Measurements from ENCODE around the gene TRMT61A.
"Not testable (repeated sequence)": the region's sequence is repeated elsewhere in the genome, so short reads cannot be mapped to it uniquely, and the experiment has no call there.

TRMT61A gene

DNA sequence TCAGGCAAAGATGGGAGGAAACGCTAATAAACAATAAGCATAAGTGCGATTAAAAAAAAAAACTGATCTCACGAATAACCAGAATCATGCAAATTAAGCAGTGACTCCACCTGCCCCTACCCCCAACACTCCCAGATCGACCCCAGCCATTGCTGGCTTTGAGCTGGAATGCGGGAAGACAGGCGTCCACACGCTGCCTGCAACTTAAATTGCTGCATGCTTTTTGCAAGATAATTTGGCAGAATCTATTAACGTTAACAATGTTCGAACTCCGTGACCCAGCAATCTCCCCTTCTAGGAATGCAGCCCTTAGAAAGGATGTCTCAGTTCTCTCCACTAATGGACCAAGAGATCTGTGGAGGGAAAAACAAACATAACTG, 5.4 kb upstream of the TRMT61A start:
- DNase-seq (ENCODE audit: low read depth), result no peak

DNA sequence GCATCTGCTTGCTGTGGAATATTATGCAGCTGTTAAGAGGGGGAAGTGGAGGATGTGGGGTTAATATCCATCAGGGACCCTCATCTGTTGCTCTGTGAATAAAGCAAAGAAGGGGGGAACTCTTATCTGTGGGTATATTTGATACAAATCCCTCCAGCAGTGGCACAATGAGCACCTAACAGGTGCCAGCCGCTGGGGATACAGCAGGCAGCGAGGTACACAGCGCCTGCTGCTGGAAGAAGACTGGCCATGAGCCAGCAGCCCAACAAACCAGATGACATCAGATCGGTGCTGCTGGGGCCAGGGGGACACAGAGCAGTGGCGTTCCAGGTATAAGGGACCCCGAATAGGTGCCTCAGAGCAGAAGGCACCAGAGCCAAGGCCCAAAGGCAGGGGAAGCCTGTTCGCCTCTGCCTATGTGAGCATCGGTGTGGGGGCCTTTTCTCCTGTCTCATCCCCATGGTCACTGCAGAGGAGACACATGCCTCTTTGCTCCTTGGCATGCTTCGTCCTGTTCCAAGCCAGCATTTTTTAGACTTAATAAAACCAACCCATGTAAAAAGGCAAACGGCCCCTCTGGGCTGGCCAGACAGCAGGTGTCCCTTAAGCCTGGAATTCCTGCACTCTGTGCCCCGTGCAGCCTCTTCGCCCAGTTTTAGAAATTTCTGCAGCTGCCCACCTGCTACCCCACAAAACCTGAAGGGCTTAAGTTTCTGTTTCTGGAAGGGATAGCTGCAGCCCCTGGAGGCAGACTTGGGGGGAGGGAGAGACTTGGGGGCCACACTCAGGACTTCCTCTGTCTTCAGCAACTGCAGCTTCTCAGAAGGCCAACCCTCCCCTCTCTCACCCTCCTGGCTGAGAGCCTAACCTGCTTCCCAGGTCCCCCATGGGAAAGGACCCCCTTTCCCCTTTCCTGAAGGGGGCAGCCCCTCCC, 4.7 kb upstream of the TRMT61A start:
- no peak for DNase-seq (ENCODE audit: low read depth)

DNA sequence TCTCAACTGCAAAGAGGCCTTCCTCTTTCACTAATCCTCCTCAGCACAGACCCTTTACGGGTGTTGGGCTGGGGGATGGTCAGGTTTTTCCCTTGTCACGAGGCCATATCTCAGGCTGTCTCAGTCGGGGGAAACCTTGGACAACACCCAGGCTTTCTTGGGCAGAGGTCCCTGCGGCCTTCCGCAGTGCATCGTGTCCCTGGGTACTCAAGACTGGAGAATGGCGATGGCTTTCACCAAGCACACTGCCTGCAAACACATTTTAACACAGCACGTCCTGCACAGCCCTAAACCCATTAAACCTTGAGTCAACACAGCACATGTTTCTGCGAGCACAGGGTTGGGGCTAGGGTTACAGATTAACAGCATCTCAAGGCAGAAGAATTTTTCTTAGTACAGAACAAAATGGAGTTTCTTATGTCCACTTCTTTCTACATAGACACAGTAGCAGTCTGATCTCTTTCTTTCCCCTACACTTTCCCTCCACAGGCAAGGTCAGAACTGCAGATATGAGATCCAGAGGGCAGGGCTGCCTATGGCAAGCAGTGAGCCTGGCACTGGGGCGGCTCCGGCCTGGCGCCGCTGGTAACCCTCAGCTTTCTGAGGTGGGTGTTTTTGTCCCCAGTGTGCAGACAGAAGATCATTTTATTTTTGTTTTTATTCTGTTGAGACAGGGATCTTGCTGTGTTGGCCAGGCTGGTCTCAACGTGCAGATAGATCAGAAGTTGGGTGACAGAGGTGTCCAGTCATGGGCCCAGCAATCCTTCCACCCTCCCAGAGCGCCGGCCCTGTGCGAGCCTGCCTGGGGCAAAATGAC, 3.4 kb upstream of the TRMT61A start:
- DNase-seq (ENCODE audit: low read depth), result not testable (repeated sequence)

DNA sequence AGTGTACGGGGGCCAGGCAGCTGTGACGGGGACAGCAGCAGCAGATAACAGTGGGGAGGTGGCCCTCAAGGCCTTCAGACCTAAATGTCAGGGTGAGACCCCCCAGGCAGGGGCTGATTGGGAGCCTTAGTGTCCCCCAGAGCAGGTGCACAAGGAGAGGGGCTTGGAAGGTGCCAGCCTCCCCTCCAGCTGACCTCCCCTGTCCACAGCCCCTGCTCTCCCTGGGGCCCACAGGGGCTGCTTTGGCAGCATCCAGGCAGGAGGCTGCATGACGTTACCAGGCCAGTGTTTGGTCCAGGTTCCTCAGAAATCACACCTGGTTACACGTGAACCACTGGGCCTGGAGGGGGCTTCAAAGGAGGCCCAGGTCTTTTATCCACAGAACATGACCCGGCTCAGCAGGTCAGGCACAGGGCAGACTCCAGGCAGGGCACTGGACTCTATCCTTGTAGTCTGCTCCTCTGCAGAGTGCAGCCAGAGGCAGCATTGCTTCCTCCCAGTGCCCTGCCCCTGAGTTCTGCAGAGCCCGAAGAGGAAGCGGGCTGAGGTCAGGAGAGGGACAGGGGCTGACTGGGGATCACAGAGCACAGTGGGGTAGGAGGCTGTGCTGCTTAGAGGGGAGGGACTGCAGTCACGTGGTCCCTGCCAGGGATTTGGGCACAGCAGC, 2.6 kb upstream of the TRMT61A start:
- no peak for DNase-seq (ENCODE audit: low read depth)

DNA sequence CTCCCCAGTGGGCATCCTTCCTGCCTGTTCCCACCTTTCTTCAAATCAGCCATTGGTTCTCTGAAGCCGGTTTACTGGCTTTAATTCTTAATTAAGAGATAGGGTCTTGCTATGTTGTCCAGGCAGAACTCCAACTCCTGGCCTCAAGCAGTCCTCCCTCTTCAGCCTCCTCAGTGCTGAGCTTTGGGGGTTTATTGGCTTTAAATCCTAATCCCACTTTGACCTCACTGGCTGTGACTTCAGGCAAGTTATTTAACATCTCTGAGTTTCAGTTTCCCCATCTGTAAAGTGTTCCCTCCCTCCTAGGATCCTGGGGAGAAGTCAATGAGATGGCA, 2.1 kb upstream of the TRMT61A start:
- DNase-seq (ENCODE audit: low read depth), result no peak

DNA sequence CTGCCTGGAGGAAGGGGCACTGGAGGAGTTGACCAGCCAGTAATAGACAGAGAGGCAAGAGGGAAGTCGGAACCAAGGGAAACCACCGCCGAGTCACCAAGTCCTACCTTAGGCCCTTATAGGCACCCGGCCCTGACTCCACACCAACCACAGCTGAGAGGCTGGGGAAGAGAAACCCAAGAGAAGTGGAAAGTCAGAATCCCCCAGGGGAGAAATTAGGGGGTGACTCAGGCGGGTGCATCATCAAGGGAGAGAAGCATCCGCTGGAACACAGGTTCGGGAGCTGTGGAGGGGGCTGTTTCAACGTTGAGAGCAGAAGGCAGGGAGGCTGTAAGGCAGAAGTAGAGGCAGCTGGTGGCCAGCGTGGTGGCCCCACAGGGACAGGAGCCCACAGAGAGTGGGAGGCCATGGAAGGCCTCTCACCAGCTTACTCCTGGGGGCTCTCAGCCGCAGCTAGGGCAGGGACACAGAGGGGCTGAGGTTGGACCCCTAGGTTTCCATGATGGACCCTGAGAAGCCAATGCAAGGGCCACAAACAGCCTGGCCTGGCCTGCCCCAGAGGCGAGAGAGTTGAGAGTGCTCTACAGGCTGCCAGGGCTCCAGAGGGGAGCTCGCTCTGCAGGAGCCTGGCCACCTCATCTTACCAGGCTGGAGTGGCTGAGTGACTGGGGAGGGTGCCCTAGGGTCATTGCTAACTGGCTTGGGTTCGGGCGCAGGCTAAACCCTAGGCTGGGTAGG, 1.4 kb upstream of the TRMT61A start:
- DNase-seq (ENCODE audit: low read depth), result no peak

DNA sequence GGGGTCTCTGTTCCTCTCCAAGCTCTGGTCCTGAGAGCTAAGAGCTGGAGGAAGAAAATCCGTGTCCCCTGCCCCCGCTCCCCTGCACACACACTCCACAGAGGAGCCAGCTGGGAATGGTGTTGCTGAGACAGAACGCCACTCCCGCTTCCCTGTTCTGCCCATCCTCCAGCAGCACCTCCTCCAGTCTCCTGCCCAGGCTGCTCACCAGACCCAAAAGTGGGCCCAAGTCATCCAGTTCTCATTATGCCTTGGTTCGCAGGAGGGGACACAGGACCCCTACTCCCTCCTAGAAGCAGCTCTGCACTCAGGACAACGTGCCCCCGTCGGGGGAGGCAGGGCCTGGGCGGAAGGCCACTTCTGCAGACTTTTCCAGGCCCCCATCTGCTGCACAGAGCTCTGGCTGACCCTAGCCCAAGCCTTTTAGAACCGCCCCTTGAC, 830 bp upstream of the TRMT61A start:
- DNase-seq (ENCODE audit: low read depth), result no peak

DNA sequence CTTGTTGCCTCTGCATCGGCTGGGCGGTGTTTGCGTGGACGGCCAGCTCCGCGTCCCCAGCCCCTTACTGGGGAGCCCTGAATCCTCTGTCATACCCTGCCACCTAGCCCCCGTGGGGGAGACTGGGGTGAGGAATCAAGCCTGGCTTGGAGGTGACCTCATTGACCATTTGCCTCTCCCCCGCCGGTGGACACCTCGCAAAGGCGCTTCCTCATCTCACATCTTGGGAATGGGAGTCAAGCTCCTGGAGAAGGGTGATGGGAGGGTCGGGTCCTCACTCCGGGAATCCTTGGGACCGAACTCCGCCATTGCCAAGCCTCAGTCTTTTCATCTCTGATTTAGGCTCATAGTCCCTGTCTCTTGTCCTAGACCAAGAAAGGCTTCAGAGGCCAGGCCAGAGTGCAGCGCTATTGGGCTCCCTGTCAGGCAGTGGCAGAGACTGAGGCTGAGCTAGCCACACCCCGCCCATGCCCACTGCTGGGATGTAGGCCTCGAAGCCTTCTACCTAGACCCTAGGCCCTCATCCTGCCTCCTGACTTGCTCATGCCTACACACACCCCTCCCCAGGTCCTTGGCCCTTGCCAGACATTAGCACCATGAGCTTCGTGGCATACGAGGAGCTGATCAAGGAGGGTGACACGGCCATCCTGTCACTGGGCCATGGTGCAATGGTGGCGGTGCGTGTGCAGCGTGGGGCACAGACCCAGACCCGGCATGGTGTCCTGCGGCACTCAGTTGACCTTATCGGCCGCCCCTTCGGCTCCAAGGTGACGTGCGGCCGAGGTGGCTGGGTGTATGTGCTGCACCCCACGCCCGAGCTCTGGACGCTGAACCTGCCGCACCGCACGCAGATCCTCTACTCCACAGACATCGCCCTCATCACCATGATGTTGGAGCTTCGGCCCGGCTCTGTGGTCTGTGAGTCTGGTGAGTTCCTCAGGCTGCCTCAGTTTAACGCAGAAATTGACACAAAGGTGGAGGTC, 678 bp downstream of the TRMT61A start:
- no peak for DNase-seq (ENCODE audit: low read depth)

DNA sequence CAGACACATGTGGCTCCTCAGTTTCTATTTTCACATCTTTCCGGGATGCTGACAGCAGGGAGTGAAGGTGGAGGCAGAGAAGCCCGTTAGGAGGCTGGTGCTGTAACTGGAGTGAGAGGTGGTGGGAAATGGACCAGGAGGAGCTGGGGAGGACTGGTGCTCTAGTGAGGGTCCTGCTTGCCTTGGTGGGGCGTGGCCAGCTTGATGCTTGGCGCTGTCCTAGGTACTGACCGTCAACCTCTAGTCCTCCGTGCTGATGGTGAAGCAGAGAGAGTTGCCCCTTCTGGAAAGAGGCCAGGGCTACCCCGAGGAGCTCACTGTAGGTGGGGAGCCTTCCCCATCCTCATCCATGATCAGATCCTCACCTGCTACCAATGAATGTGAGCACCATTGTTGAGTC, 1.4 kb downstream of the TRMT61A start:
- no peak for DNase-seq (ENCODE audit: low read depth)

DNA sequence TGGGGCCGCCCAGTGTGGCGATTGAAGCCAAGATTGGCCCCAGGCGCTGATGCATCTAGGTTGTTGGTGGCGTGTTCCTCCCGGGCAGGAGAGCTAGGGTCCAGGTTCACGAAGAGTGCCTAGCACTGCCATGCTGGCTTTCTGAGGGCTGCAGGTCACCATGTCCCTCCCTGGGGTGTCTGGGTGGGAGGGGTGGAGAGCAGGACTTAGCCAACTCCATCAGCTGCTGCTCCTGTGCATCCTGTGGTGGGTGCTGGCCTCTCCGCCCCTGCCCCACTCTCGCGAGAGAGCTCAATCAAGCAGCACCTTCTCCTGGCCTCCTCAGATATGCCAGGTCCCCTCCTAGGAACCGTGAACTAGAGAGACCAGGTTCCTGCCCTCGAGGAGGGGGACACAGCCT, 1.8 kb downstream of the TRMT61A start:
- DNase-seq (ENCODE audit: low read depth), result no peak

DNA sequence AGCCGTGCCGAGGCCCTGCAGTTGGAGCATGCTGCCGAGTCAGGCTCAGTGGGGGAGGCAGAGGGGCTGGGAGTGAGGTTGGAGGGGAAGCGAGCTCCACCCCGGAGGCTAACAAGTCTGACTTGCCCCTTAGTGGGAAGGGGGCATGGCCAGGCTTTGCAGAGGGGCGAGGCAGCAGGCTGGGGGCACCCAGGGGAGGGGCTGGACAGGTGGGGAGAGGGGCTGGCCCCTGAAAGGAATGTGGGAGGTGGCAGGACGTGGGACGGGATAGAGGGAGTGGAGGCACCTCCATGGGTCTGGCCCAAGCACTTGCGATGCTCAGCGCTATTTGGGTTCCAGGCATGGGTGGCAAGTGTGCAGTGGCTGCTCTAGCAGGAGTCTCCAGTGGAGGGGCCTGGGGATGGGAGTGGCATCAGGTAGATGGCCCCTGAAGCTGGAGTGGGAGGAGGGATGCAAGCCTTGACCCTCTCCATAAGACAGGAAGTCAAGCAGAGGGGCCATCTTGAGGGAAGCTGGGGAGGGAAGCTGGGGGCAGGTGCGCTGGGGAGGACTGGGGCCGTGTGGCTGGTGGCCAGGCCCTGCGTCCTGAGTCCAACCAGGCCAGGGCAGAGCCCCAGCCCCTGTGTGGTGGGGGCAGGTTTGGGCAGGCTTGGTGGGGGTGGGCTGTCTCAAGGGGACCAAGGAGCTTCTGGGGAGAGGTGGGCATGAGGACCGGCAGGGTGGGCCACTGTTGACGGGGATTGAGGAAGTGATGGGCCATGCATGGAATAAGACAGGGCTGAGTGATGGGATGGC, 2.6 kb downstream of the TRMT61A start:
- no peak for DNase-seq (ENCODE audit: low read depth)

DNA sequence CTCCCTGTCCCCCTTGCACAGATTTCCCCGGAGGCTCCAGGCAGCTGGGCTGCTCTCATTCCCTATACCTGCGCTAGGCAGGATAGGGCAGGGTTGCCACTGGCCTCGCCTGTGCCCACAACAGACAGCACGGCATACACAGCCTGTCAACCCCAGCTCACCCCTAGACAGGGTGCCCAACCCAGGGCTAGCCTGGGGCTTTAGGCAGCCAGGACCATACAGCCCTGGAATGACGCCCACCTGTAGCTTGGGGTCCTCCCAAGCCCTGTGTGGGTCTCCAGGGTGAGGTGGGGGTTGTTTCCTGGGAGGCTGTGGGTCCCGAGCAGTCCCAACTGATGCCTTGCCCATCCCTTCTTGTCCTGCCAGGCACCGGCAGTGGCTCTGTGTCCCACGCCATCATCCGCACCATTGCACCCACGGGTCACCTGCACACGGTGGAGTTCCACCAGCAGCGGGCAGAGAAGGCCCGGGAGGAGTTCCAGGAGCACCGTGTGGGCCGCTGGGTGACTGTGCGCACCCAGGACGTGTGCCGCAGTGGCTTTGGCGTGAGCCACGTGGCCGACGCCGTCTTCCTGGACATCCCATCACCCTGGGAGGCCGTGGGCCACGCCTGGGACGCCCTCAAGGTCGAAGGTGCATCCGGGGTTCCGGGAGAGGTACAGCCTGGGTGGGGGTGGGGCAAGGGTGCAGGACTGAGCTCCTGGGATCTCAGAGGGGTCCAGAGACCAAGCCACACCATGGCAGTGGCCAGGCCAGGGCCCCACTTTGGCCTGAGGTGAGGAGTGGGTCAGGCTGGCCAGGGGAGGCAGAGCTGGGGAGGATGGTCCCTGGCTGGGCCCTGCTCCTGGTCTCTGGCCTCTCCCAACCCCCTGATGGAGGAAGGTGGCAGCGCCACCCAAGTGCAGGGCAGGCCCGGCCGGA, 3.5 kb downstream of the TRMT61A start:
- no peak for DNase-seq (ENCODE audit: low read depth)

DNA sequence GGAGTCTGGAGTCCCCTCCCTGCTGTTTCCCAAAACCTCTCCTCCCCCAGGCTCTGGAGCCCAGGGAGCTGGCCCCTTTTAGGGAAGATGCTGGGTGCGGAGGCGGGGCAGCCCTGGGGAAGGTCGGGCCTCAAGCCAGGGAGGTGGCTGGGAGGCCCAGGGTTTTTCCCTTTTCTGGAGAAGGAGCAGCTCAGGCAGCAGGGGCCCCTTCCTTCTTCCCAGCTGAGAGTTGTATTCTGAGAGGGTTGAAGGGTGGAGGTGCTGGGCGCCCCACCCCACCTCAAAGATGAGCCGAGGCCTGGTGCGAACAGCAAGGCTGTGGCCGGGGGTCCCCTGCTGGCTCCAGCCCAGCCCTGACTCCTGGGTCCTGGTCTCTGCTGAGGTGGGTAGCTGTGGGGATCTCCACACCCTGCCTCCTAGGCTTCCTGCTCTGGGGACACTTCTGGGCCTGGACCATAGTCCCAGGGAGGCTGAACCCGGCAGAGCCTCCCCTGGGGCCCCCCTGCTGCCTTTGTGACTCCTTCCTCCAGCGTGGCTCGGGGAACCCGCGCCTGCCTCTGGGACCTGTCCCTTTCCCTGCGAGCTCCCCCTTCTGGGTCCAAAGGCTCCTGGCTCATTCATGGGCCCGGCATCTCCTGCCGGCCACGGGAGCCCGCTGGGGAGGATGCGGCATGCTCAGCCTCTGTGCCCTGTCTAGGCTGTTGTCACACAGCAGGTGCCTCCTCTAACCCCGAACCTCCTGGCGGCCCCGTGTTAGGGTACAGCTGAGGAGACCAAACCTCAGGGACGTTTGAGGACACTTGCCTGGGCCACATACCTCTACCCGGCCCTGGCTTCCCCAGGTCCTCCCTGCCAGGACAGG, 4.4 kb downstream of the TRMT61A start:
- DNase-seq (ENCODE audit: low read depth), result no peak

DNA sequence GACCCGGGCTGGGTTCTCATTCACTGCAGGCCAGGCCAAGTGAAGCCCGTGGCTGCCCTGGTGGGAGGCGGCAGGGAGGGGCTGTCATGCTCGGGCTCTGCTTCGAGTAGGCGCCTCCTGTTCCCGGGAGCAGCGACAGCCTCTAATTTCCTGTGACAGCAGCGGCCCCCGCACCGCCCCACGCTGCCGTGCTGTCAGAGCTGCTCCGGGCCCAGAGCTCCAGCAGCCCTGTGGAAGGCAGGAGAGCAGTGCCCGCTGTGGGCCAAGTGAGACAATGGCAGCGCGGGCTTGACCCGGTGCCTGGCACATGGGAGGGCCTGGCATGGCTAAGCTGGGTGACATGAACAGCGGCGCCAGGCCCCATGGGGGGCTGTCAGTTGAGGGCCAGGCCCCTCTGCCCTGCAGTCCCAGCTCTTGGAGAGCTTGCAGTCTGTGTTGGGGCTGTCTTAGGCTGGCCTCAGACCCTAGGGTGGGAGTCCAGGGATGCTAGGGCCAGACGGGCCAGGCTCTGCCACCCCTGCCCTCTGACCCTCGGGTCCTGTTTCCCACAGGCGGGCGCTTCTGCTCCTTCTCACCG, 5.1 kb downstream of the TRMT61A start:
- DNase-seq (ENCODE audit: low read depth), result no peak

DNA sequence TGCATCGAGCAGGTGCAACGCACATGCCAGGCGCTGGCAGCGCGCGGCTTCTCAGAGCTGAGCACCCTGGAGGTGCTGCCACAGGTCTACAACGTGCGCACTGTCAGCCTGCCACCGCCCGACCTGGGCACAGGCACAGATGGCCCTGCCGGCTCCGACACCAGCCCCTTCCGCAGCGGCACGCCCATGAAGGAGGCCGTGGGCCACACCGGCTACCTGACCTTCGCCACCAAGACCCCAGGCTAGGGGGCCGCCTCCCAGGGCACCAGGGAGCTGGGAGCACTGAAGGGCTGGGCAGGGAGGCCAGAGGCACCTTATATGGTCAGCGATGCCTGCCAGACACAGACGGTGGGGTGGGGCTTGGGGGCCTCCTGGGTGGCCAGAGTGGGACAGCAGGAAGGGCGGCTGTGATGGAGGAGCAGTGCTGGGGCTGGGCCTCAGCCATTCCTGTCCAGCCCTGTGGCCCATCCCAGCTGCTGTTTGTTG, 5.6 kb downstream of the TRMT61A start:
- DNase-seq (ENCODE audit: low read depth), result no peak

DNA sequence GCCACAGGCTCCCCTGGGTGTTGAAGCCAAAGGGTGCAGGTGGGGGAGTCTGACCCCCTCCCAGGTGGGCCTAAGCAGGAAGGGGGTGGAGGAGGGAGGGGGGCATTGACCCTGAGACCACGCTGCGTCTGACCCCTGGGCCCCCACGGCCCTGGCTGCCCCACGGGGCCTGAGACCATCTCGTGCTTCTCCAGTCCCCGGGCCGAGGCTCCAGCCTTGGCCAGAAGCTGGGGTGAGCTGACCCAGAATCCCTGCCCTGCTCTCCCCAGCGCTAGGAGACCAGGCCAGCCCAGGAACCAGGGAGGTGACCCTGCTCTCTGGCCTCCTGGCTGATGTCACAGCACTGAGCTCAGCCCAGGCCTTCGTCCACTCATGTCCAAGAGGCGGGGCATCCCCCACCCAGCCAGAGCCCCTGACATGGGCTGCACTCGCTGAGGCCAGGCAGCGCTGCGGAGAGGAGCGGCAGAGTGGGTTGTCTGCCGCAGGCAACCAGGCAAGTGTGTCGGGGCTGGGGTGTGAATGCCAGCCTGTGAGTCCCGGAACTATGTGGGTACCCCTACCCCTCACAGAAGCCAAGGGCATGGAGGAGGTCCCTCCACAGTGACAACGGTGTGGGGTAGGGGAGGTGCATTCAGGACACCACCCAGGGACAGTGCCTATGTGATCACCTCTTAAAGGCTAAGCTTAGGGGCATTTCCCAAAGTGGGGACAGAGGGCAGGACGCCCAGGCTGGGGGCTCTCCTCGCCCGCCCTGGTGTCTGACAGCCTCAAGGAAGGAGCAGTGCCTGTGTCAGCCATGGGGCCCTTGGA, 6.3 kb downstream of the TRMT61A start:
- DNase-seq (ENCODE audit: low read depth), result no peak
